ENCODE results near the gene CIDEB.

Gene CIDEB

GRCh38 chr14:24312736-24313507, 5.1 kb upstream of the CIDEB start:
- DNase-seq (ENCODE audit: low spot score) = no peak

DNA sequence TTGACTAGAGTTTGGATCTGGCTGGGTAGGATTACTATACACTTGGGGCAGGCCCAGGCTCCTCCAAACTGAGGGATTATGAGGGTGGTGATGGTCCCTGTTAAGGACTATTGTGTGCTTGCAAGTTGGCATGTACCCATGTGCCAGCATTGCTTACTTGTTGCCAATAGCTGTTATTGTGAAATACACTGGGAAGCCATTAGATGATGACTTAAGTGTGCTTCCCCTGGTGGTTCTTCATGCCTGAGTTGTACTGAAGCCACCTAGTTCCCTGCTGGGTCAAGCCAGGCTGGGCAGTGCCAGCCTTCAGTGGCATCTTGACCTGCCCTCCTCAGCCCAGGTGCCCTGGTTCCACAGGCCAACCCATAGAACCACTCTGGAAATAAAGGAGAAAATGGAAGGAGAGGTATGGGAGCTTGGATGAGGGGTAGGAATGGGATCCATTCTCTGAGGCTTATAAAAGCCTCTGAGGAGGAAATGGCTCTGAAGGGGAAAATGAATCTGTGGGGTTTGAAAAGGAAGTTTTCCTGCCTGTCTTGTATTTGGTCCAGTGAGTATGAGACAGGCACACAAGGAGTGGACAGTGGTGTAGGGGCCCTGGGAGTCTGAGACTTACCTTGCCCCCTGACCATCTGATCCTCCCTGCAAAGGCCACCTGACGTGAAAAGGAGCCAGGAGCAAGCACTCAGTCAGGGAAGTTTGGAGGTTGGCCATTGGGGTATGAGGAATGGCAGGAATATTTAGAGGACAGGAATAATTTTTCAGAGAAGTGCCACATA, 4.2 kb upstream of the CIDEB start:
- DNase-seq (ENCODE audit: low spot score) = no peak

GRCh38 chr14:24310646-24311604, 3.1 kb upstream of the CIDEB start, which contains the start of gene LTB4R:
Gene LTB4R, plus strand, starts transcription at chr14:24311502. Its CDS starts 4,150 bp downstream, at chr14:24315652.
- no peak for DNase-seq (ENCODE audit: low spot score)

DNA sequence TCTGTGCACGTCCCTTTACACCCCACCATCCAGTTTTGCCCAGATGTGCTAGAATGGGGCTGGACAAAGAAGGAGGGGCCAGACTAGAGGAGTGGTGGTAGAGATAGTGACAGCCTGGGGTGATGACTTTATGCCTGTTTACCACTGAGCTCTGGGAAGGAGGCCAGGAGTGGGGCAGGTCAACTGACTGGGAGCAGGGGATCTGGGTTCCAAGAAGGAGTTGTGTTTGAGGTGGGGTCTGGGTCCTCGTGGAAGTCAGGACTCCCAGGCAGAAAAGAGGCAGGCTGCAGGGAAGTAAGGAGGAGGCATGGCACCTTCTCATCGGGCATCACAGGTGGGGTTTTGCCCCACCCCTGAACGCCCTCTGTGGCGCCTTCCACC, 2.5 kb upstream of the CIDEB start:
- DNase-seq (ENCODE audit: low spot score) = no peak

GRCh38 chr14:24309538-24310264, 1.9 kb upstream of the CIDEB start, which contains the start of gene LTB4R2:
Gene LTB4R2, plus strand, starts transcription at chr14:24310140. Its CDS starts 525 bp downstream, at chr14:24310665.
- DNase-seq (ENCODE audit: low spot score) = no peak

DNA sequence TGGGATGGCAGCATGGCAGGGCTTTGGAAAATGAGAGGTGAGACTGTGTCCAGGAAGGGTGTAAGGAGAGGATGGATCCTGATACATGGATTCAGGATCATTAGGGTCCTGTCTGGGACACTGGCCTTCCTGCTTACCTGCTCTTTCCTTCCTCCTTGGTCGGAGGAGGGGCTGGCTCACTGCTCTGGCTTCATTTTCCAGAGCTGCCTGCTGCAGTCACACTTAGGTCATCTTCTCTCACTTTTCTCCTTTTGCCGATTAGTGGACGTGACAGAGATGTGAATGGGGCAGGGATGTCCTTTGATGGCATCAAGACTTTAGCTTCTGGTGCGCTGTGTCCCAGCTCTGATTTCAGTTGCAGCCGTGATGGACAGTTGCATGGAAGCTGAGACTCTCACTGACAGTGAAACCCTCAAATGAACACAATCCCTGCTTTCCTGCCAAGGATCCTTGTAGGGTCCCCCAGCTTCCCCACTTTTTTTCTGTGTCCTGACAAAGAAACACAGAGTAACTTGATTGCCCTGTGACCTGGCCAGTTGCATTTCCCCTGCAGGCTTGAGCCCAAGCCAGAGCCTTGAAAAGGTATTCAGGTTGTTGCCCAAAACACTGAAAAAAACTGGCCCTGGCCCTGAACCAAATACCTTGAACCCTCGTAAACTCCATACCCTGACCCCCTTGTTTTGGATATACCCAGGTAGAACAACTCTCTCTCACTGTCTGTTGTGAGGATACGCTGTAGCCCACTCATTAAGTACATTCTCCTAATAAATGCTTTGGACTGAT, 756 bp upstream of the CIDEB start:
- no peak for DNase-seq (ENCODE audit: low spot score)

GRCh38 chr14:24307156-24307574, 612 bp downstream of the CIDEB start:
- no peak for DNase-seq (ENCODE audit: low spot score)

DNA sequence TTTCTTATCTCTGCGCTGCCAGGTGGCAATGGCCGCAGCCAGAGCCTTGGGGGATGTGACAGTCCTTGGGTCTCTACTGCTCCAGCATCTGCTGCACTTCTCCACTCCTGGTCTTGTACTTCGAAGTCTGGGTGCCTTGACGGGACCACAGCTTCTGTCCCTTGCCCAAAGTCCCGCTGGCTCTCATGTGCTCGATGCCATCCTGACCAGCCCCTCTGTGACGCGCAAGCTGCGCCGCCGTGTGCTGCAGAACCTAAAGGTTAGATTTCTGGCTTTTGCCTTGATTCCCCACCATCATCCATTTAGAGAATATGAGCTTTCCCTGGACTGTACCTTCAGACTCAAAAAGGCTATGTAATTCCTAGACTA, 3.8 kb downstream of the CIDEB start:
- DNase-seq (ENCODE audit: low spot score) = no peak

- DNase-seq (ENCODE audit: low spot score) = no peak
Observed at GRCh38 chr14:24300326-24300980, 7.3 kb downstream of the CIDEB start.

DNA sequence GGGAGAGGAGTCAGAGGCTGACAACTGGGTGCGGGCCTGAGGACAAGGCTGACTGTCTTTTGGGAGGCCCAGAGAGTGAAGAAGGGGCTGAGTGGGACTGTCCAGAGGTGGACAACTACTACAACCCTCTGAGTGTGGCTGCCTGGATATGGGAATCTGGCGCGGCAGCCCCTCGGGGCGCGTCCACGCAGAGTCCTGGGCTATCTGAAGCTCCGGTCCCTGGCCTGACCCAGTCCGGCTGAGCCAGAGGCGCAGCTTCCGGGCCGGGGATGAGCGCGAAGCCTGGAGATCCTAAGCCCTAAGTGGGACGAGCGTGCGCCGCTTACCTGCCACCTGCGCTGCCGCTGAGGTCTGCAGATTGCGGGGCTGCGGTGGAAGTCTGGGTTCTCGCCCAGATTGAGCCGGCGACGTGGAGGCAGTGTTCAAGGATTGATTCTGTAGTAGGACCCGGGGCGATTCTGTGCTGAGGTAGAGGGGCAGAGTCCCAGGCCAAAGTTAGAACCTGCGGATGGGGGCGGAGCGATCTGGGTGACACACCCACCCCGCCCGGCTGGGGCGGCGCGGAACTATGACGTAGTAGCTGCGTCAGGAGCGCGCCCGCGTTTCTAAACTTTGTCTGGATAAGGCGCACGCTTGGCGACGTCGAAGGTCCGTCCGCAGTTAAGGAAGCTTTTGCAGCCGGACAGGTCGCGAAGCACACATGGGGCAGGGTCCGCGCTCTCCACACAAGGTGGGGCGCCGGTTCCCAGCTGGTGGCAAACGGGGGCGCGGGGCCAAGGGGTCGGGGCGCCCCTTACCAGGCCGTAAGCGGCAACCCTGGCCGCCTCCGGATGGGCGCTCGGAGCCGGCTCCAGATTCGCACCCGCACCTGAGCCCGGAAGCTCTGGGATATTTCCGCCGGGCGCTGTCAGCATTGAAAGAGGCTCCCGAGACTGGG, 8.3 kb downstream of the CIDEB start, which contains the start of the genes DHRS1 and NOP9:
Gene DHRS1, minus strand, starts transcription at position 526 of the 937 bp plus-strand sequence. CDS start 674 bp downstream, outside the sequence.
Gene NOP9, plus strand, starts transcription at position 596 of the 937 bp plus-strand sequence. Its CDS starts 105 bp downstream, at position 701.
- DNase-seq (ENCODE audit: low spot score) = peak; percentile 94

DNA sequence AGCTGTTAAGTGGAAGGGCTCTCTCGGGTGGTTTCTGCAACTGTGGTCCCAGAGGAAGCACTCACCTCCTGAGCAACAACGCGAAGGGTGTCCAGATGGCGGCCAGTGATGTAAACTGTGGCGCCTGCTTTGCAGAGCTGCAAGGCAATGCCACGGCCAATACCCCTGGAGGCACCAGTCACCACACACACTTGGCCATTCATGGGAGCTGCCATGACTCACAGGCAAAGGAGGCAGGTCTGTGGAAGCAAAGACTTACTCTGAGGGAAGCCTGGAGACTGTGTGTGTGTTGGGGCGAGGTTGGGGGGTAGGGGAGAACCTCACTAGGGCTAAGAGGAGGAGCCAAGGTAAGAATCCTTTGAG, 8.9 kb downstream of the CIDEB start:
- DNase-seq (ENCODE audit: low spot score) = peak; percentile 57

DNA sequence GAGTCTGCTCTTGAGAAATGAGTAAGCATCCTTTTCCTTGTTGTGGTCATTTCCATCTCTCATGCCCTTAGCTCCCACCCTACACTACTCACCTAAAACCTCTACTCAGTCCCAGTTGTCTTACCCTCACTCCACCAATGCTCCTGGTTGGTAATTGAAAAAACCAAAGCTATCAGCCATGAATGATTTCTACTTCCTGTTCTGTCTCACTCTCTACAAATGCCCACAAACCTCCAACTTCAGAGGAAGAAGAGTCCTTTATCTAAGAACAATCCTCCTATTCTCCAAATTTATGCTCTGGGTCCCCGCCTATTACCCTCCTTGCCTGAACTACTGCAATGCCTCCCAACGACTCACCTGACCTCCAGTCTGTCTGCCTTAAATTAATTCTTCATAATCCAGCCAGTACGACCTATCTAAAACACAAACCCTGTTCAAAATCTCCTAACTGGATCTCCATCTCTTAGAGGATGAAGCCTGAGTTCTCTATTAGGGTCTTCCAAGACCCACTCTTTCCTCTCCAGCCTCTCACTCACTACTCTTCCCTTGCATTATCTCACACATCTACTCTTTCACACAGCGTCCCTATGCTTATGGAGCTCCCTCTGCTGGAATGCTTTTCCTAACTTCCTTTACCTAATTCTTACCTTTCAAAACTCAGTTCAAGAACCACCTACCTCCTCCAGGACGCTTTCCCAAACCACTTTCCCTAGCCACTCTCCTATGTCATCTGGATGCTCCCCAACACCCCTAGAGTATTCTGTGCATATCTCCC, 10.4 kb downstream of the CIDEB start:
- peak; percentile 37 for DNase-seq (ENCODE audit: low spot score)

DNA sequence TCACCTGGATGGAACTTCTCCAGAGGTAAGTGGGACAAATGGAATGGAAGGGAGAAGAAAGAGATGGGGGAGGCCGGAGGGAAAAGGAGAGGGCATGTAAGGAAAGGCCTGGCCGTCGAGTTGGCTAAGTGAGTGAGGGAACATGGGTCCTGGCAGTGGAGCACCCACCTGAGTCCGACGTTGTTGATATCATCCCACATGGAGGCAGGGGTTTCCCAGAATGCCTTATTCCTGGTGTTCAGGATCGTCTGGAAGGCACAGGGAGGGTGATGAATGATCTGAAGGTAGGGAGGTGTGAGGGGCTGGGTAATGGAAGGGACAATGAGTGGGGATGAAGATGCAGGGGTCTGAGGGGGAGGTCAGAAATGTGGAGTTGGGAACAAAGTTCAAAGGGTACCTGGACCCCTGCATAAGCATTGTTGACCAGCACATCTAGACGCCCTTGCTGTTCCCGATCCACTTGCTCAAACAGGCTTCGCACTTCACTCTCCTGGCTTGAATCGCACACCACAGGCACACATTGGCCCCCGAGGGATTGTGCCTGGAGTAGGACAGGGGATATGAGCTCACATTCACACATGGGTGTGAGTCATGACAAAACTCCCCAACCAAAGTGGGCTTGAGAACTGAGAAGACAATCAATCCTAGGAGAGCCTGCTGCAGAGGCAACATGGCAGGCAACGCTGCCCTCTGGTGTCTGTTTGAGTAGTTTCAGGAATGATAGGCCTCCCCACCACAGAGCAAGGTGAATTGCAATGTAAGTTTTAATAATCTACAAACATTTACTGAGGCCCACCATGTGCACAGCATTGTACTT, 11.2 kb downstream of the CIDEB start:
- peak; percentile 32 for DNase-seq (ENCODE audit: low spot score)

DNA sequence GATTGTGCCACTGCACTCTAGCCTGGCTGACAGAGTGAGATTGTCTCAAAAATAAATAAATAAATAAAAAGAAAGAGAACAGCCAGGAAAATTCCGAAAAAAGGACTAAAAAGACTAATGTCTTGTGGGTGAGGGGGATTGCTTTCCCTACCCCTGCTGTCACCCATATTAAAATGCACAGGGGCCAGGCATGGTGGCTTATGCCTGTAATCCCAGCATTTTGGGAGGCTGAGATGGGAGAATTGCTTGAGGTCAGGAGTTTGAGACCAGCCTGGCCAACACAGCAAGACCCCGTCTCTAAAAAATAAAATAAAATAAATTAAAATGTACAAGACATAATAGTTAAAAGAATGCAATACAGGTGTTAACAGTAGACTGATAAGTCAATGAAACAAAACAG, 14.3 kb downstream of the CIDEB start:
- no peak for DNase-seq (ENCODE audit: low spot score)

GRCh38 chr14:24292118-24292807, 15.5 kb downstream of the CIDEB start:
- DNase-seq (ENCODE audit: low spot score) = no peak

GRCh38 chr14:24291446-24292117, 16.2 kb downstream of the CIDEB start:
- DNase-seq (ENCODE audit: low spot score) = no peak
